Measurements from ENCODE around the gene JAKMIP2.

- no peak for TF ChIP-seq RAD21 (IDR thresholded peaks at IDR 0.05; ENCODE audit: low read depth)
- TF ChIP-seq EP300 (IDR thresholded peaks at IDR 0.05; ENCODE audit: borderline replicate concordance): no peak
- no peak for TF ChIP-seq YY1 (IDR thresholded peaks at IDR 0.05; ENCODE audit: low read depth)
- TF ChIP-seq CEBPB (IDR thresholded peaks at IDR 0.05): no peak
These were observed 22.5 kb upstream of the JAKMIP2 start for GRCh38 chr5:147805030-147805454.

Data from Ishikawa (cell line).